OCI-LY7 (cell line): ENCODE data around the gene PRKCA.

Source experiments
- EZH2phosphoT487 ChIP-seq: fragments of 200-600 bp; sonication (generic); IDR thresholded peaks from 2 replicates; pipeline ENCODE4 v1.6.1; 2018; ENCODE audit warnings: low read depth, borderline replicate concordance, mild to moderate bottlenecking, mixed run types, antibody characterized with exemption, low read length, moderate library complexity, mixed read lengths
- TF ChIP-seq, protein P1 (sequence below): fragments of 200-600 bp; sonication (generic); conservative IDR thresholded peaks from 2 replicates; pipeline ENCODE4 v1.5.1; 2014; ENCODE audit warnings: mild to moderate bottlenecking, antibody characterized with exemption, low read length, moderate library complexity, mixed read lengths

DNA sequence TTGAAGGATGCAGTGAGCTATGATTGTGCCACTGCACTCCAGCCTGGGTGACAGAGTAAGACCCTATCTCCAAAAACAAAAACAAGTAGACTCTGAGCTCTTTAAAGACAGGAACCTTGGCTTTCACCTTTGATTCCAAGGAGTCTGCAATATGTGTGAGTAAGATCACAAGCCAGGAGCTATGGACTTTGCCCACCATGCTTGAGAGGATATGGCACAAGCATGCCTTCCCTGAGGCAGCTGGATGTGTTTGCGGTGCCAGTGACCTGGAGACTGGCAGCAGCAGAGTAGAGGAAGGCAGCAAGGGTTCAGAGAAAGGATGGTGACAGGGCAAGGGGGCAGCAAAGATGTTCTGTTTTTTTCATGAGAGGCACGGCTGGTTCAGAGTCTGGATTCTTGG lies 14.5 kb upstream of the PRKCA start:
- TF ChIP-seq, protein P1, sequence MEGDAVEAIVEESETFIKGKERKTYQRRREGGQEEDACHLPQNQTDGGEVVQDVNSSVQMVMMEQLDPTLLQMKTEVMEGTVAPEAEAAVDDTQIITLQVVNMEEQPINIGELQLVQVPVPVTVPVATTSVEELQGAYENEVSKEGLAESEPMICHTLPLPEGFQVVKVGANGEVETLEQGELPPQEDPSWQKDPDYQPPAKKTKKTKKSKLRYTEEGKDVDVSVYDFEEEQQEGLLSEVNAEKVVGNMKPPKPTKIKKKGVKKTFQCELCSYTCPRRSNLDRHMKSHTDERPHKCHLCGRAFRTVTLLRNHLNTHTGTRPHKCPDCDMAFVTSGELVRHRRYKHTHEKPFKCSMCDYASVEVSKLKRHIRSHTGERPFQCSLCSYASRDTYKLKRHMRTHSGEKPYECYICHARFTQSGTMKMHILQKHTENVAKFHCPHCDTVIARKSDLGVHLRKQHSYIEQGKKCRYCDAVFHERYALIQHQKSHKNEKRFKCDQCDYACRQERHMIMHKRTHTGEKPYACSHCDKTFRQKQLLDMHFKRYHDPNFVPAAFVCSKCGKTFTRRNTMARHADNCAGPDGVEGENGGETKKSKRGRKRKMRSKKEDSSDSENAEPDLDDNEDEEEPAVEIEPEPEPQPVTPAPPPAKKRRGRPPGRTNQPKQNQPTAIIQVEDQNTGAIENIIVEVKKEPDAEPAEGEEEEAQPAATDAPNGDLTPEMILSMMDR = no peak
- no peak for TF ChIP-seq EZH2phosphoT487
